HG03521 (cell line): ENCODE results near the gene TACC2.
"Not testable (repeated sequence)": the region's sequence is repeated elsewhere in the genome, so short reads cannot be mapped to it uniquely, and the experiment has no call there.

ENCODE experiments used
- ATAC-seq: cut with Tn5 transposase; IDR thresholded peaks from one replicate; pipeline ENCODE4 v1.9.1; 2021; ENCODE audit warnings: mild to moderate bottlenecking, moderate library complexity; ENCODE audit not compliant: unreplicated experiment

TACC2 gene

GRCh38 chr10:121976607-121977006 is 12.4 kb upstream of the TACC2 start:
- no peak for ATAC-seq

DNA sequence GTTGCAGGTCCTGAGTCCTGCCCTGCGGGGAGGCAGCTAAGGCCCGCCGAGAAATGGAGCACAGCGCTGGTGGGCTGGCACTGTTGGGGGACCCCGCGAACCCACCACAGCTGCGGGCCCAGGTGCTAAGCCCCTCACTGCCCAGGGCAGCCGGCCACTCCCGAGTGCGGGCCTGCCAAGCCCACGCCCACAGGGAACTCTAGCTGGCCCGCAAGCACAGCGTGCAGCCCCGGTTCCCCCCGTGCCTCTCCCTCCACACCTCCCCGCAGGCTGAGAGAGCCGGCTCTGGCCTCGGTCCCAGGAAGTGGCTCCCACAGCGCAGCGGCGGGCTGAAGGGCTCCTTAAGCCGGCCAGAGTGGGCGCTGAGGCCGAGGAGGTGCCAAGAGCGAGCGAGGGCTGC is 10.5 kb upstream of the TACC2 start:
- ATAC-seq = no peak

- no peak for ATAC-seq
These were observed 7.6 kb upstream of the TACC2 start for GRCh38 chr10:121981346-121981745.

- no peak for ATAC-seq
These were observed 5.1 kb upstream of the TACC2 start for GRCh38 chr10:121983852-121984251.

DNA sequence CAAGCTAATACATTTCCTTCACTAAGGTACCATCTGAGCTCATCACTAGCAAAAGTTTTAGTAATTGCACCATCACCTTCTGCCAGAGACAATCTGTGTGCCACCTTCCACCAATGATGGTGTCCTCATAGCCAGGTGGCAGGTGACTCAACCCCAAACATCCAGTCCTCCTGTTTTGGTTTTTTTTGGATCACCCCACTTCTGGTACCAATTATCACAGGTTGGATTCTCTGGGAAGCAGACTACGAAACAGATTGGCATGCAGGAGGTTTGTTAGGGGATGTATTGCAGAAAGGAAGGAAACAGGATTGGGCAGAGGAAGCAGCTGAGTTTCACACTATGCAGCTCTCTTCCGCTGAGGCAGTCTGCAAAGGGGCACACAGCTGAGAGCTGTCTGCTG is 4.5 kb upstream of the TACC2 start:
- ATAC-seq = no peak

GRCh38 chr10:121990015-121990677 is 1.2 kb downstream of the TACC2 start:
- no peak for ATAC-seq

- ATAC-seq = not testable (repeated sequence)
These were observed 2.8 kb downstream of the TACC2 start for GRCh38 chr10:121991727-121992126.

- no peak for ATAC-seq
These were observed 5.5 kb downstream of the TACC2 start for GRCh38 chr10:121994429-121994941.

- no peak for ATAC-seq
These were observed 9.5 kb downstream of the TACC2 start for GRCh38 chr10:121998462-121998861.

GRCh38 chr10:121999301-121999700 is 10.3 kb downstream of the TACC2 start:
- ATAC-seq = no peak

GRCh38 chr10:122001698-122002097 is 12.7 kb downstream of the TACC2 start:
- ATAC-seq = no peak

- ATAC-seq = no peak
These were observed 18.5 kb downstream of the TACC2 start for GRCh38 chr10:122007415-122007814.

- ATAC-seq = no peak
These were observed 21.6 kb downstream of the TACC2 start for GRCh38 chr10:122010405-122011050.

GRCh38 chr10:122012731-122013130 is 23.8 kb downstream of the TACC2 start:
- ATAC-seq = no peak

DNA sequence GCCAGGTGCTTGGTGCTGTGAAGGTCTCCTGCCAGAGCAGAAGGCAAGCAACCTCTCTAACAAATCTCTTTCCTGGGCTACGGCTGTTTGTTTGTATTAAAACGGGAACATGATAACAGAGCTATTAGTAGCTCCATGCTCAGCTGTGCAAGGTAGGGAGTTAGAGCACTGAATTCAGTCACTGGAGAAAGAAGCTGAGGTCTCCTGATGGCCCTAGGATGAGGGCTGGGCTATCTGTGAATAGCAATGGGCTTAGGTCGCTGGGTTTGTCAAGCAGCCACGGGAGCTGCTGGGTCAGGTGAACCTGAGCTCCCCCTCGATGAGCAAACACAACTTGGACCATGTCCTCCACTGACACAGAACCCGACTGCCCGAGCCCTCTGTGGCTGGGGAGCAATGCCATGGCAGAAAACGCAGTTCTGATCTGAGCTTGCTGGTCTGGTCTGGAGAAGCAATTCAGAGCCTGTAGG is 24.4 kb downstream of the TACC2 start:
- no peak for ATAC-seq

DNA sequence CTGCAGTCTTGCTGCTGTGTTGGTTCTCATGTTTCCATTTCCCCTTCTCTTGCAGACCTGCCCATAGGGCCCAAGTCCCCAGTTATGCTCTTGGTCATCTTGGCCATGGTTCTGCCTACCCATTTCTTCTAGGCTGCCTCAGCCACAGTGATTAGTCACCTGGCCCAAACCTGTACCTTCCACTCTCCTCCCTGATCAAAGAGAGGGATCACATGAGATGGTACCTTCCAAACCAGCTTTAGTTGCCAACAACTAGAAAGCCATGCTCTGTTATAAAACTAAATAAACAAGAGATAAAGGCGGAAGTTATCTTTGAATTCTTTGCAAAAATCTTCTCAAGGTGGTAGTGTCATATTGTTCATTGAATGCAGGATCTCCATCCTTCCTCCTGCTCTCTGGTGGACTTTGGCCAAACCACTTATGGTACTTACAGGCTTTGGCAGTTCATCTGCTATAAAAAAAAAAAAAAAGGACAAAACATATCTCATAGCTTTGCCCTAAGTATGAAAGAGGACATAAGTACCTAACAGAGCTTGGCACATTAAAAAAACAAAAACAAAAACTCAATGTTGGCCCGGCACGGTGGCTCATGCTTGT is 25.8 kb downstream of the TACC2 start:
- ATAC-seq = no peak

- not testable (repeated sequence) for ATAC-seq
These were observed 29.0 kb downstream of the TACC2 start for GRCh38 chr10:122017926-122018325.

- ATAC-seq = no peak
These were observed 29.5 kb downstream of the TACC2 start for GRCh38 chr10:122018491-122018890.

DNA sequence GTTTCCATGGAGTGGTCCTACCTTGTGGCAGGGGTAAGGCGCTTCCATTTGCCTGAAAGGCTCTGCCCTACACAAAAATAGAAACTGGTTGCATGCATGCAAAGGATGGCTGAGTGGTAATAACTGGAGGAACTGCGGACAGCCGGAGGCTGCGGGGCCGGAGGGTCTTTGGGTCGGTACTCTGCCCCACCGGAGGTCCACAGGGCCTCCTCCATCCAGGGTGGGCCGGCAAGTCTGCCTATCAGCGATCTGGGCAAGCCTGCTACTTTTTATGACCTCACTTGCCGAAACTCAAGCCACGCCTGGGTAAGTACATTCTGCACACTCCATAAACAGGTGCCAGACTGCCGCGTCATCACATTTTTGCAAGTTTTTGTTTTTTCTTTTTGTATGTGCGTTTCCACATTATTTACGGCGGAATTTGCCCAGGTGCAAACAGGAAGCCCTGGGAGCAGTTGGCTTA is 30.0 kb downstream of the TACC2 start:
- no peak for ATAC-seq

- ATAC-seq = no peak
These were observed 30.5 kb downstream of the TACC2 start for GRCh38 chr10:122019414-122019975.

DNA sequence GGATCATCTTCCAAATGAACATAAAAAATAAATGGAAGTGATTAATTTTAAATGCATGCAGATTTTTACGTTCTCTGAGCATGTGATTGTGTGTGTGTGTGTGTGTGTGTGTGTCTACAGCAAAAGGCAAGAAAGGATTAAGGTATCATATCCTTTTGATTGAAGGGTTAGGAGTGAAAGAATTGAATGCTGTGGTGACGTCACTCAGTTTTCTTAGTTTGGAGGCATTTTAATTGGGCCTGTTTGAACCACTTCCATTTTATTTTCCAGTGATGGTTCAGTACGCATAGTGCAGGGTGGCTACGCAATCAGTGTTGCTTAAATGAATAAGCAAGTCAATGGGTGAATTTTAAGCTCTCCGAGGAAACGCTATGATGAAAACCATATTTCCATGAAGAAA is 31.3 kb downstream of the TACC2 start:
- ATAC-seq = no peak

DNA sequence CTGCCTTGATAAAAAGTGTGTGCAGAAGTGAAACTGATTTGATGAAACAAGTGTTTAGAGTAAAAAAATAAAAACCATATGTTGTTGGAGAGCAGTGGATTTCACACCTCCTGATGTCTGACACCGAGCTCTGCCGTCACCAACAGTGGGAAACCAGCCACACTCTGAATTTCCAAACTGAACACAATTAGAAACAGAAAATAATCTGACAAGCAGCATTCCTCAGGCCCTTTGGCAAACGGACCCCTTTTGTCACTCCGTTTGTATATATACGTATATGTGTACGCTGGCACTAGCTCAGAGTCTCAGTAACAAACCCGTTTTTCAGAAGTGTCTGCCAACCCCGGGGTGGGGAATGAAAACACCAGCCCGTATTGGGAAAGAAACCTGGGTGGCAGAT is 32.4 kb downstream of the TACC2 start:
- ATAC-seq = no peak
